Measurements from ENCODE around the gene TMPRSS13. TPM values are rescaled to one million over a fixed set of nuclear protein-coding genes. Genes with fewer than 3 reads are reported as not detected.

Gene TMPRSS13
- total RNA-seq, 2 donors from 2014 or later: 1.1 TPM; not detected in 1

DNA sequence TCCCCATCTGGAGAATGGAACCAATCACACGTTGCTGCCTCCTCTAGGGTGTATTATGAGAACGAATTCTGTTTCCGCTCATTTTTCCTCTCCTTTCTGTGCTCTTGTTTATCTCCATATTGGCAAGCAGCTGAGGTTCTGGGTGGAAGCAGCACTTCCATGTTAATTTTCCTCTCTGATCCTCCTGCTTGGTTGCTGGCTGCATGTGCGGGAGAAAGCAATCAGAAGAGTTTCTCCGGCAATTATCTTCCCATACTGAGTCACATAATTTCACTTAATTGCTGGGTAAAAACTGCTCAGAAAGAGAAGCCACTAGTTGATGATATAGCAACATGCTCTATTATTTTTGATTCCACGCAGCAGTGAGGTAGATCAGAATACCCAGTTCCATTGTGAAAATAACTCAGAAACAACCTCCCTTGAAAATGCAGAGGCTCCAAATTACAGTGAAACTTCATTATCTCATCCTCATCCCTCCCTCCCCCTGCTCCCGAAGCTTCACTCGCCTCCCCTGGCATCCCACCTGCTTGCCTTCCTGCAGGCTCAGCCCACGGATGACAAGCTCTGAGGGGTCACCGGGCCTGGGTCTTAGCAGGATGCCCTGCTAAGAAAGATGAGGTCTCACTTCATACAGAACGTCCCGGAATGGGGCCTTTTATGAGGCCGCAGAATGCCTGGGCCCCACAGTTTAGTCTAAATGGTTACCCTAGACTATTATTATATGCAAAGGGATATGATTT lies 73.1 kb downstream of the TMPRSS13 start:
- DNase-seq (ENCODE audit: low spot score): no peak

DNA sequence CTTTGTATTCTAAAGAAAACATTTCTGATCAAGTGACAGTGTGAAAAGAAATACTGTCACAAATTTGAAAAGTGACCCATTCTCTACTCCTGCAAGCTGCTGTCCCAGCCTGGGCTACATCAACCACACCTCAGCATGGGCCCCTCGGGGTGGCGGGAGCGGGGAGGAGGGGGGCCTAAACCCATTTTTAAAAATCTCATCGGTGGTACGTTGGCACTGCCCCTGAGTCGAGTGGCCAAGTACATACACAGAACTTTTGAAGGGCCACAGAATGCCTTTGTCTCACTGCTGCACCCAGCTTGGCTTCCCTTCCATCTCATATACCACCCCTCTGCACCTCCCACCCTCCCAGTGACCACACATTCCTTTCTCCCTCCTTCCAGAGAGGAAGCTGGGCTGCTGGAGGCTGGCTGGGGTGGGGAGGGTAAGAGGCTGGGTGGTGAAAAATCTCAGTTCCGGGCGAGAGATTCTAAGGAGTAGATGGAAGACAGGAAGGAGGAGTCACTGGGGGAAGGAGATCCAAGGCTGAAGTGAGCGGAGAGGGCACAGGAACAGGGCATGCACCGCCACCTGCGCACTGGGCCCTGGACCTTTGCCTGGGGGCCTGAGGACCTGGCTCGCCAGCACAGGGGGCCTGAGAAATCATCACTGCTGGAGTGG lies 73.9 kb downstream of the TMPRSS13 start:
- no peak overlapping the region for H3K4me3 ChIP-seq
- DNase-seq (ENCODE audit: low spot score) (no peak), ATAC-seq (ENCODE audit: insufficient number of reproducible peaks, low FRiP score, low read depth) (no peak)
- peaks cover 8% of the 10 kb centered on the region for H3K9me3 ChIP-seq
- H3K36me3 ChIP-seq: no peaks in the 10 kb centered on the region
- TF ChIP-seq, protein P1, sequence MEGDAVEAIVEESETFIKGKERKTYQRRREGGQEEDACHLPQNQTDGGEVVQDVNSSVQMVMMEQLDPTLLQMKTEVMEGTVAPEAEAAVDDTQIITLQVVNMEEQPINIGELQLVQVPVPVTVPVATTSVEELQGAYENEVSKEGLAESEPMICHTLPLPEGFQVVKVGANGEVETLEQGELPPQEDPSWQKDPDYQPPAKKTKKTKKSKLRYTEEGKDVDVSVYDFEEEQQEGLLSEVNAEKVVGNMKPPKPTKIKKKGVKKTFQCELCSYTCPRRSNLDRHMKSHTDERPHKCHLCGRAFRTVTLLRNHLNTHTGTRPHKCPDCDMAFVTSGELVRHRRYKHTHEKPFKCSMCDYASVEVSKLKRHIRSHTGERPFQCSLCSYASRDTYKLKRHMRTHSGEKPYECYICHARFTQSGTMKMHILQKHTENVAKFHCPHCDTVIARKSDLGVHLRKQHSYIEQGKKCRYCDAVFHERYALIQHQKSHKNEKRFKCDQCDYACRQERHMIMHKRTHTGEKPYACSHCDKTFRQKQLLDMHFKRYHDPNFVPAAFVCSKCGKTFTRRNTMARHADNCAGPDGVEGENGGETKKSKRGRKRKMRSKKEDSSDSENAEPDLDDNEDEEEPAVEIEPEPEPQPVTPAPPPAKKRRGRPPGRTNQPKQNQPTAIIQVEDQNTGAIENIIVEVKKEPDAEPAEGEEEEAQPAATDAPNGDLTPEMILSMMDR (IDR thresholded peaks at IDR 0.05): no peak
- H3K27ac ChIP-seq: no peak overlapping the region
- no peaks in the 10 kb centered on the region for H3K27me3 ChIP-seq (replicated peaks; ENCODE audit: insufficient read depth)
- H3K4me1 ChIP-seq (ENCODE audit: control insufficient read depth in 1 of 2, low read depth in 2 of 2): no peaks in the 10 kb centered on the region

More for the DNA sequence above, 73.1 kb downstream of the TMPRSS13 start:
- Histone ChIP-seq H3K4me1 (ENCODE audit: control insufficient read depth in 1 of 2, low read depth in 2 of 2) (no peaks in the 10 kb centered on the region), H3K36me3 (no peaks in the 10 kb centered on the region), H3K9me3 (peaks cover 8% of the 10 kb centered on the region), H3K27me3 (replicated peaks; ENCODE audit: insufficient read depth) (no peaks in the 10 kb centered on the region), H3K27ac (no peak overlapping the region), H3K4me3 (no peak overlapping the region)
- no peak for ATAC-seq (ENCODE audit: insufficient number of reproducible peaks, low FRiP score, low read depth)
- TF ChIP-seq, protein P1 (IDR thresholded peaks at IDR 0.05): no peak

DNA sequence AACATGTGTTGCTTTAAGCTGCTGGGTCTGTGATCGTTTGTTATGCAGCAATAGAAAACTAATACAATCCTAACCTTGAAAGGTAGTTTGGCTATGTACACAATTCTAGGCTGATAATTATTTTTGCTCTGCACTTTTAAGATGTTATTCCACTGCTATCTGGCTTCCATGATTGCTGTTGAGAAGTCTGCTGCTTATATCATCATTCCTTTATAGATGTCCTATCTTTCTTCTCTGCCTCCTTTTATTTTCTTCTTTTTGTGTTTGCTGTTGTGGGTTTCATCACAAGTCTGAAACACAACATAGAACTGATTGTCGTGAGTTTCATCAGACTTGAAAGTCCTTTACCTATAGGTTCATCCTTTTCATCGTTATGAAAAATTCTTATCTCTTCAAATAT lies 76.9 kb downstream of the TMPRSS13 start:
- no peaks in the 10 kb centered on the region for H3K4me1 ChIP-seq (ENCODE audit: control insufficient read depth in 1 of 2, low read depth in 2 of 2)
- no peaks in the 10 kb centered on the region for H3K27me3 ChIP-seq (replicated peaks; ENCODE audit: insufficient read depth)
- peaks cover 8% of the 10 kb centered on the region for H3K9me3 ChIP-seq
- ATAC-seq (ENCODE audit: insufficient number of reproducible peaks, low FRiP score, low read depth) (no peak), DNase-seq (ENCODE audit: low spot score) (no peak)
- H3K36me3 ChIP-seq: no peaks in the 10 kb centered on the region
- no peak overlapping the region for H3K27ac ChIP-seq
- H3K4me3 ChIP-seq: no peak overlapping the region
- TF ChIP-seq, protein P1 (IDR thresholded peaks at IDR 0.05): no peak

DNA sequence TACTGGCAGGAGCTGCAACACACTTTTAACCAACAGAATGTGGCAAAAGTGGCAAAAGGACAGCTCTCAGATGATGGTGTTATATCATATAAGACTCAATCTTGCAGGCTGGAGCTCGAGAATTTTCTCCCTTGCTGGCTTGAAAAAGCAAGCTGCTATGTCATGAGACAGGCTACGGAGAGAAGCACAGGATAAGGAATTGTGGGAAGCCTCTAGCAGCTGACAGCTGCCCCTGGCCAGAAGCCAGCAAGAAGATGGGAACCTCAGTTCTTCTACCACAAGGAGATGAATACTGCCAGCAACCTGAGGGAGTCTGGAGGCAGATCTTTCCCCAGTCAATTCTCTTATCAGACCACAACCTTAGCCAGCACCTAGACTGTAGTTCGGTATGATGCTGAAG lies 77.3 kb downstream of the TMPRSS13 start:
- Histone ChIP-seq H3K9me3 (peaks cover 8% of the 10 kb centered on the region), H3K36me3 (no peaks in the 10 kb centered on the region), H3K27ac (no peak overlapping the region), H3K4me1 (ENCODE audit: control insufficient read depth in 1 of 2, low read depth in 2 of 2) (no peaks in the 10 kb centered on the region), H3K27me3 (replicated peaks; ENCODE audit: insufficient read depth) (no peaks in the 10 kb centered on the region), H3K4me3 (no peak overlapping the region)
- ATAC-seq (ENCODE audit: insufficient number of reproducible peaks, low FRiP score, low read depth) (no peak), DNase-seq (ENCODE audit: low spot score) (no peak)
- TF ChIP-seq, protein P1 (IDR thresholded peaks at IDR 0.05): no peak

DNA sequence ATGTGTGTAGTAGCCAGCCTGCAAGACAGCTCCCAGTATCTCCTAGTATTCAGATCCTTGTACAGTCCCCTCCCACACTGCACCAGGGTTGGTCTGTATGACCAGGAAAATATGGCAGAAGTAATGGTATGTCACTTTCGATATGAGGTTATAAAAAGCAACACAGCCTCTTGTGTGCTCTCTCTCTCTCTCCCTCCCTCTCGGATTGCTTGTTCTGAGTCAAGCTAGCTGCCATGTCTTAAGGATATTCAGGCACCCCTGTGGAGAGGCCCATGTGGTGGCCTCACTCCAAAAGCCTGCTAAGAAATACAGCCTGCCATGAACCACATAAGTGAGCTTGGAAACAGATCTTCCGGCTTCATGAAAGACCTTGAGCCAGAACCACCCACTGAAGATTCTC lies 78.1 kb downstream of the TMPRSS13 start:
- TF ChIP-seq, protein P1 (IDR thresholded peaks at IDR 0.05): no peak
- H3K36me3 ChIP-seq: no peaks in the 10 kb centered on the region
- H3K4me3 ChIP-seq: no peak overlapping the region
- ATAC-seq (ENCODE audit: insufficient number of reproducible peaks, low FRiP score, low read depth): no peak
- H3K9me3 ChIP-seq: peaks cover 8% of the 10 kb centered on the region
- no peaks in the 10 kb centered on the region for H3K27me3 ChIP-seq (replicated peaks; ENCODE audit: insufficient read depth)
- no peaks in the 10 kb centered on the region for H3K4me1 ChIP-seq (ENCODE audit: control insufficient read depth in 1 of 2, low read depth in 2 of 2)
- no peak for DNase-seq (ENCODE audit: low spot score)
- no peak overlapping the region for H3K27ac ChIP-seq

Other genes starting within 250 kb of the TMPRSS13 start
- under 1 TPM; 0.21 to 0.41 TPM for gene DSCAML1, start 132.2 kb downstream of the TMPRSS13 start, total RNA-seq
- gene FXYD2, start 104.7 kb downstream of the TMPRSS13 start, total RNA-seq: not detected
- gene FXYD6, start 52.7 kb downstream of the TMPRSS13 start, total RNA-seq: 10 to 100 TPM; 17.5 to 17.8 TPM
- 10 to 100 TPM; 36.4 to 72.6 TPM for gene IL10RA, start 57.0 kb upstream of the TMPRSS13 start, total RNA-seq
- gene TMPRSS4, start 147.7 kb upstream of the TMPRSS13 start, total RNA-seq: 1 to 10 TPM in 1 of 2 donors, not detected in 1; 2.2 TPM
- gene SMIM35, start 157.6 kb upstream of the TMPRSS13 start, total RNA-seq: not detected
- gene SCN4B, start 223.4 kb upstream of the TMPRSS13 start, total RNA-seq: 1 to 10 TPM; 2.0 to 2.4 TPM
- gene SCN2B, start 247.2 kb upstream of the TMPRSS13 start, total RNA-seq: under 1 TPM in 1 of 2 donors, not detected in 1; 0.07 TPM